Activated CD4-positive, alpha-beta T cell treated with anti-CD3 and anti-CD28 coated beads, Interleukin-2, amount 10 ng/mL, durations not matched to agents 24 days and 14 days (primary cell): ENCODE data around the gene BCO2. TPM values are rescaled to one million over a fixed set of nuclear protein-coding genes. Genes with fewer than 3 reads are reported as not detected.
"Not testable (repeated sequence)": the region's sequence is repeated elsewhere in the genome, so short reads cannot be mapped to it uniquely, and the experiment has no call there.

Source experiments
- DNase-seq: peaks from one replicate; pipeline ENCODE4 v3.0.0; 2022
- H3K27ac Mint-ChIP-seq: one replicate; pipeline ENCODE4 v1.8.0; 2022; ENCODE audit warnings: mild to moderate bottlenecking, mixed read lengths
- H3K27me3 Mint-ChIP-seq: one replicate; pipeline ENCODE4 v1.8.0; 2022; ENCODE audit warnings: mixed read lengths
- H3K36me3 Mint-ChIP-seq: one replicate; pipeline ENCODE4 v1.8.0; 2022; ENCODE audit warnings: low read depth, mild to moderate bottlenecking, mixed read lengths
- H3K4me1 Mint-ChIP-seq: one replicate; pipeline ENCODE4 v1.8.0; 2021; ENCODE audit warnings: mixed read lengths
- H3K4me3 Mint-ChIP-seq: one replicate; pipeline ENCODE4 v1.8.0; 2022; ENCODE audit warnings: mild to moderate bottlenecking, moderate library complexity, mixed read lengths
- H3K9me3 Mint-ChIP-seq: one replicate; pipeline ENCODE4 v1.8.0; 2021; ENCODE audit warnings: mixed read lengths
- intact Hi-C: fragments of 100-400 bp; cut with micrococcal nuclease; formaldehyde crosslinking; loops from one replicate; pipeline ENCODE4 v1.15.1; 2023
- total RNA-seq: library from RNA; stranded (reverse); gene quantifications from 2 replicates; pipeline ENCODE4 v1.2.3, GENCODE V29; 2022

Gene BCO2
- total RNA-seq, 1 donor from 2014 or later: 1.1 TPM

- intact Hi-C loops: no loop called here
- Mint-ChIP-seq H3K27ac (no peak overlapping the region), H3K4me3 (no peak overlapping the region), H3K36me3 (no peaks in the 10 kb centered on the region), H3K27me3 (peaks cover 32% of the 10 kb centered on the region), H3K4me1 (peaks cover 10% of the 10 kb centered on the region), H3K9me3 (no peaks in the 10 kb centered on the region)
- DNase-seq: no peak
Measured at GRCh38 chr11:112160091-112160848, 15.0 kb upstream of the BCO2 start.

DNA sequence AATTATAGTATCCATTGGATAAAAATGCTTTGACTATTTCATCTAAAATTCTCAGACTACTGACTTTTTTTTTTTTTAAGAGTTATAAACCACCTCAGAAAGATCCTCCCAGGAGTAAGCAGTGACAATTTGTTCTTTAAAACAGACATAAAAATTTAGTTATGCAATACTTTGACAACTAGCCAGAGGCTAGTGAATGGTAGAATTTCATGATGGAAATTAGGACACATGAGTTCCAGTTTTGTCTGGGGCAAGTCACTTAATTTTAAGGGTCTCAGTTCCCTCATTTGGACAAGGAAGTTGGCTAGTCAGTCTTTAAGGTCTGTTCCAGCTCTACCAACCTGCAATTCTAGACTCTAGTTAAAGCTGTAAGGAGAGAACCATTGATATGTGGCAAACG is 14.3 kb upstream of the BCO2 start:
- H3K4me3 Mint-ChIP-seq: no peak overlapping the region

GRCh38 chr11:112162200-112162599 is 13.1 kb upstream of the BCO2 start:
- DNase-seq, H3K4me3 Mint-ChIP-seq, H3K4me1 Mint-ChIP-seq, H3K27ac Mint-ChIP-seq, H3K36me3 Mint-ChIP-seq, intact Hi-C loops, H3K9me3 Mint-ChIP-seq: not testable (repeated sequence)
- H3K27me3 Mint-ChIP-seq: peaks cover 32% of the 10 kb centered on the region

More for the DNA sequence above, 14.3 kb upstream of the BCO2 start:
- no peak for DNase-seq
- no peaks in the 10 kb centered on the region for H3K9me3 Mint-ChIP-seq
- no peaks in the 10 kb centered on the region for H3K36me3 Mint-ChIP-seq
- peaks cover 10% of the 10 kb centered on the region for H3K4me1 Mint-ChIP-seq
- H3K27me3 Mint-ChIP-seq: peaks cover 32% of the 10 kb centered on the region
- no peak overlapping the region for H3K27ac Mint-ChIP-seq
- intact Hi-C loops: no loop called here

DNA sequence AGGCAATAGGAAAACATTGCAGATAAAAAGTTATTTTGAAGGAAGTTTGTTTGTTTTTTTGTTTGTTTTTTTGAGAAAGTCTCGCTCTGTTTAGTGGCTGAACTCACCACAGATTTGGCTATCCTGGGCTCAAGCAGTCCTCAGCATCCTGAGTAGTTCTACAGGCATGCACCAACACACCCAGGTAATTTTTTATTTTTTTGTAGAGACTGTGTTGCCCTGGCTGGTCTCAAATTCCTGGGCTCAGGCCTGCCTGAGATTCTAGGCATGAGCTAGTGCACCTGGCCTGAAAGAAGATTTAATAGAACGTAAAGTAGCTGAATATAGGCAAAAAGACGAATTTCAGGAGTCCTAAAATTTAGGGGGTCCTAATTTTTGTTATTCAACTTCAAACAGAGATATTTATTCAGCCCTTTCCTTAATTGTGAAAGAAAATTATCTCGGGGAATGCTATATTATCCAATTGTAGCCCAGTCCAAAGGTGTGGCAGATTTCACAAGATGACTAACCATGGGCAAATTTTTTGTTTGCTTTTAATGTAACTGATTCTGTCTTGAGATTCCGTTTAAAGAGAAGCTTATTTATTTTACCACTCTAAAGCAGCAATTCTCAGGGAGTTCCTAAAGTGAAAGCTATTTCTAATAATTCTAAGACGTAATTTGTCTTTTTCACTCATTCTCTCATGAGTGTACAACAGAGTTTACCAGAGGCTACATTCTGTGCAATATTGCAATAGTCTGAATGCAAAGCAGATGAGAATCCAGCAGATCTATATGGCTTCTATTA is 12.4 kb upstream of the BCO2 start:
- DNase-seq: no peak

GRCh38 chr11:112163875-112164685 is 11.2 kb upstream of the BCO2 start, which contains the start of gene IL18:
TSS of gene IL18 (minus strand) at chr11:112164094. CDS start at chr11:112155053, 9,041 bp downstream.
- no peak for DNase-seq
- Mint-ChIP-seq H3K4me1 (peaks cover 6% of the 10 kb centered on the region), H3K27me3 (peaks cover 36% of the 10 kb centered on the region), H3K27ac (no peak within 1 kb of the TSS), H3K36me3 (no peaks in the 10 kb centered on the region), H3K4me3 (peak within 1 kb of the TSS; percentile 58), H3K9me3 (no peaks in the 10 kb centered on the region)
- intact Hi-C loops: no loop called here

More for the DNA sequence above, 12.4 kb upstream of the BCO2 start:
- Mint-ChIP-seq H3K9me3 (no peaks in the 10 kb centered on the region), H3K4me3 (no peak overlapping the region), H3K27me3 (peaks cover 32% of the 10 kb centered on the region), H3K4me1 (peaks cover 6% of the 10 kb centered on the region), H3K27ac (no peak overlapping the region), H3K36me3 (no peaks in the 10 kb centered on the region)
- intact Hi-C loops: no loop called here

- no peak for DNase-seq
- intact Hi-C loops: no loop called here
- Mint-ChIP-seq H3K27me3 (peaks cover 34% of the 10 kb centered on the region), H3K36me3 (no peaks in the 10 kb centered on the region), H3K27ac (no peak overlapping the region), H3K9me3 (no peaks in the 10 kb centered on the region), H3K4me3 (no peak overlapping the region), H3K4me1 (peaks cover 6% of the 10 kb centered on the region)
Measured at GRCh38 chr11:112165049-112165448, 10.3 kb upstream of the BCO2 start.

- Mint-ChIP-seq H3K9me3 (no peaks in the 10 kb centered on the region), H3K27me3 (peaks cover 28% of the 10 kb centered on the region), H3K27ac (no peak overlapping the region), H3K4me3 (no peak overlapping the region), H3K4me1 (peaks cover 6% of the 10 kb centered on the region), H3K36me3 (no peaks in the 10 kb centered on the region)
- intact Hi-C loops: no loop called here
- DNase-seq: no peak
Measured at GRCh38 chr11:112166562-112166961, 8.8 kb upstream of the BCO2 start.

DNA sequence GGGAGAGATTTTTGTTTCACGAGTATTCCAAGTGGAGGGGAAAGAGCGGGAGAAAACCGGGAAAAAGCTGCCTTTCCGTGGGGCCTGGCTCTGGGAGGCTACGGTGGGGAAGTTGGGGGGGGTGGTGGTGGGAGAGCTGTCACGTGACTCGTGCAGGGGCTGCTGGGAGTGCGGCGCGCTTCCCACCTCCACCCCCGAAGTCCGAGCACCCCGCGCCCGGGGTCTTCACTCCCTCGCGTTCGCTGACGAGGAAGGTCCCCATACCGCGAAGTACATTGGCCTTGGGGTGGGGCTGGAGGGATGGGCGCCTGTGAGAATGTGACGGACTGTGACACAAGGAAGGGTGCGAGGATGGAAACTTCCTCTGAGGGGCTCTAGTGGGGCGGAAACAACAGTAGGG is 8.2 kb upstream of the BCO2 start, which contains the start of gene TEX12:
Gene TEX12 (plus strand): TSS at position 228 of the 400 bp plus-strand sequence. CDS start 1,897 bp downstream, outside the sequence.
- intact Hi-C loops: no loop called here
- no peak for DNase-seq
- peaks cover 25% of the 10 kb centered on the region for H3K27me3 Mint-ChIP-seq
- H3K27ac Mint-ChIP-seq: no peak within 1 kb of the TSS
- no peaks in the 10 kb centered on the region for H3K9me3 Mint-ChIP-seq
- peaks cover 6% of the 10 kb centered on the region for H3K4me1 Mint-ChIP-seq
- H3K4me3 Mint-ChIP-seq: no peak within 1 kb of the TSS
- no peaks in the 10 kb centered on the region for H3K36me3 Mint-ChIP-seq

DNA sequence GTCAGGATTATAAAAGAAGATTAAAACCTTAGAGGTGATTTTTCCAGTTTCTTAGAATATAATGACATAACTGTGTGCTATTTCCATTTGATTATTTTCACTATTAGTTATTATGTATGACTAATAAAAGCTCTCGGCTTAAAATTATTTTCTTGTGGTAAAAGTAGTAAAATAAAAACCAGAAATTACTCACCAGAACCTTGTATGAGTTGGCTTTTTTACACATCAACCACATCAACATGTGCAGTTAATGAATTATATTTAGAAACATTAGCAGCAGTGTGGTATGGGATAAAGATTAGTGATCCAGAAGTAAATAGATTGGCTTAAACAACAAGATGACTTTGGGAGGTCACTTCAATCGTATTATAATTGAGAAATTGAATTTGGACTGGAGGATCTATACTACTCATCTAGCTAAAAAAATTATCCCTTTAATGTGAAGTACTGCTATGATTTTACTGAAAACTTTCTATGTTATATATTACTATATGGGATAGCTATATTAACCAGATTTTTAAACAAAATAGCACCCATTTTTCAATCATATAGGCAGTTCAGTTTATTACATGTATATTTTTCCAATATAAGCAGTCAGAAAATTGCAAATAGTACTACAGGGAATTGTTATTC is 2.8 kb upstream of the BCO2 start:
- Mint-ChIP-seq H3K27me3 (peaks cover 25% of the 10 kb centered on the region), H3K4me3 (no peak overlapping the region), H3K27ac (no peak overlapping the region), H3K36me3 (no peaks in the 10 kb centered on the region), H3K9me3 (no peaks in the 10 kb centered on the region), H3K4me1 (peaks cover 7% of the 10 kb centered on the region)
- no peak for DNase-seq
- intact Hi-C loops: no loop called here

- Mint-ChIP-seq H3K4me1 (peaks cover 7% of the 10 kb centered on the region), H3K27me3 (peaks cover 29% of the 10 kb centered on the region), H3K27ac (no peak overlapping the region), H3K9me3 (no peaks in the 10 kb centered on the region), H3K4me3 (no peak overlapping the region), H3K36me3 (no peaks in the 10 kb centered on the region)
- no peak for DNase-seq
- intact Hi-C loops: no loop called here
Measured at GRCh38 chr11:112173152-112173551, 2.2 kb upstream of the BCO2 start.

DNA sequence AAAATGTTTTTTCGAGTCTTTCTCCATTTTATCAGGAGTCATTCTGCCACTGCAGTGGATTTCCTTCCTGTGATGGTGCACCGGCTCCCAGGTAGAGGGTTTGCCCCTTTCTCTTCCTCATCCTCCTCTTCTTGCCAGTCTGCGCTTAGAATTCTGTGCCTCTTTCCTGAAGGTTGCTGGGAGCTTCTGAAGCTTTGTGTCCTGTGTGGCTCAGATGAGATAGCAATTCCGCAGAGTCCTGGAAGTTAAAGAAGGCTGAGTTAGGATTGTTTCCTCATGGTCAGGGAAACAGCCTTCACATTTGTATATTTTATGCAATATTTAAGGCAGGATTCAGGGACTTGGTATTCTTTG is 264 bp downstream of the BCO2 start:
- Mint-ChIP-seq H3K27me3 (peaks cover 36% of the 10 kb centered on the region), H3K4me1 (peaks cover 7% of the 10 kb centered on the region), H3K27ac (no peak overlapping the region), H3K9me3 (no peaks in the 10 kb centered on the region), H3K36me3 (no peaks in the 10 kb centered on the region), H3K4me3 (peak overlapping the region; percentile 65)
- no peak for DNase-seq
- intact Hi-C loops: loop anchor here (2.0 kb wide), 1 partner anchor 63 kb away; no protein-coding TSS in a partner anchor

- Mint-ChIP-seq H3K27ac (no peak overlapping the region), H3K27me3 (peaks cover 39% of the 10 kb centered on the region)
Measured at GRCh38 chr11:112176077-112176476, 765 bp downstream of the BCO2 start.

GRCh38 chr11:112177589-112177988 is 2.3 kb downstream of the BCO2 start:
- intact Hi-C loops: no loop called here
- Mint-ChIP-seq H3K4me1 (peaks cover 7% of the 10 kb centered on the region), H3K36me3 (no peaks in the 10 kb centered on the region), H3K4me3 (no peak overlapping the region), H3K9me3 (no peaks in the 10 kb centered on the region), H3K27me3 (peaks cover 39% of the 10 kb centered on the region), H3K27ac (no peak overlapping the region)
- DNase-seq: no peak

More at GRCh38 chr11:112176077-112176476, 765 bp downstream of the BCO2 start:
- H3K4me1 Mint-ChIP-seq: peaks cover 7% of the 10 kb centered on the region
- no peak for DNase-seq
- no peaks in the 10 kb centered on the region for H3K9me3 Mint-ChIP-seq
- H3K36me3 Mint-ChIP-seq: no peaks in the 10 kb centered on the region
- H3K4me3 Mint-ChIP-seq: no peak overlapping the region
- intact Hi-C loops: no loop called here
